PFSK-1 (cell line): ENCODE results near the gene DYNC1H1.
A peak's percentile ranks its signal among the peaks of the same experiment; 100 is the strongest.

Experiments used
- POLR2AphosphoS5 ChIP-seq: IDR thresholded peaks from 2 replicates; pipeline ENCODE4 v1.6.1; 2012; ENCODE audit warnings: low read depth, mild to moderate bottlenecking, control low read depth, low read length, moderate library complexity
- TAF1 ChIP-seq: IDR thresholded peaks from 2 replicates; pipeline ENCODE4 v1.6.1; 2012; ENCODE audit warnings: low read length, control low read depth, borderline replicate concordance; ENCODE audit not compliant: insufficient read depth

GRCh38 chr14:101948666-101949216 is 15.6 kb upstream of the DYNC1H1 start:
- TF ChIP-seq POLR2AphosphoS5 (peak; percentile 7; the same call in 1 of the 2 replicates), TAF1 (no peak)
